HL-60 (cell line): ENCODE data around the gene MMP24.

Experiments
- GABPA ChIP-seq: IDR thresholded peaks from 2 replicates; pipeline ENCODE4 v1.6.1; 2012; ENCODE audit warnings: low read depth
- POLR2AphosphoS5 ChIP-seq: IDR thresholded peaks from 2 replicates; pipeline ENCODE4 v1.6.1; 2012; ENCODE audit warnings: low read depth
- TF ChIP-seq, protein P1 (sequence below): IDR thresholded peaks from 2 replicates; pipeline ENCODE4 v1.6.1; 2012; ENCODE audit warnings: low read depth; ENCODE audit not compliant: insufficient replicate concordance
- TF ChIP-seq, protein P2 (sequence below): IDR thresholded peaks from one replicate; pipeline ENCODE4 v1.5.1; 2011; ENCODE audit warnings: low read length, control low read depth, inconsistent platforms; ENCODE audit not compliant: insufficient read depth

DNA sequence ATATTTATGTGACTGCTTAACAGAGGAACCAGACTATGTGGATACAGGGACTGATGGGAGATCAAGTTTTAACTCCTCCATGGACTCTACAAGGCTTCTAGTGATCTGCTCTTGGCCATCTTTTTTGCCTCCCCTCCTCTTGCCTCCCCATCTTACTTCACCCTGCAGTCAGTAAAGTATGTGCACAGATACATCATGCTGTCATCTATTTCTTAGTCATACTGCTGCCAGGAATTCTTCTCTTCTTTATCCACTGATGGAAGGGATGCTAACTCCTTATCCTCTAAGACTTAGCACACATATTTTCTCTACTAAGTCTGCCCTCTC is 93.3 kb downstream of the MMP24 start:
- TF ChIP-seq, protein P1, sequence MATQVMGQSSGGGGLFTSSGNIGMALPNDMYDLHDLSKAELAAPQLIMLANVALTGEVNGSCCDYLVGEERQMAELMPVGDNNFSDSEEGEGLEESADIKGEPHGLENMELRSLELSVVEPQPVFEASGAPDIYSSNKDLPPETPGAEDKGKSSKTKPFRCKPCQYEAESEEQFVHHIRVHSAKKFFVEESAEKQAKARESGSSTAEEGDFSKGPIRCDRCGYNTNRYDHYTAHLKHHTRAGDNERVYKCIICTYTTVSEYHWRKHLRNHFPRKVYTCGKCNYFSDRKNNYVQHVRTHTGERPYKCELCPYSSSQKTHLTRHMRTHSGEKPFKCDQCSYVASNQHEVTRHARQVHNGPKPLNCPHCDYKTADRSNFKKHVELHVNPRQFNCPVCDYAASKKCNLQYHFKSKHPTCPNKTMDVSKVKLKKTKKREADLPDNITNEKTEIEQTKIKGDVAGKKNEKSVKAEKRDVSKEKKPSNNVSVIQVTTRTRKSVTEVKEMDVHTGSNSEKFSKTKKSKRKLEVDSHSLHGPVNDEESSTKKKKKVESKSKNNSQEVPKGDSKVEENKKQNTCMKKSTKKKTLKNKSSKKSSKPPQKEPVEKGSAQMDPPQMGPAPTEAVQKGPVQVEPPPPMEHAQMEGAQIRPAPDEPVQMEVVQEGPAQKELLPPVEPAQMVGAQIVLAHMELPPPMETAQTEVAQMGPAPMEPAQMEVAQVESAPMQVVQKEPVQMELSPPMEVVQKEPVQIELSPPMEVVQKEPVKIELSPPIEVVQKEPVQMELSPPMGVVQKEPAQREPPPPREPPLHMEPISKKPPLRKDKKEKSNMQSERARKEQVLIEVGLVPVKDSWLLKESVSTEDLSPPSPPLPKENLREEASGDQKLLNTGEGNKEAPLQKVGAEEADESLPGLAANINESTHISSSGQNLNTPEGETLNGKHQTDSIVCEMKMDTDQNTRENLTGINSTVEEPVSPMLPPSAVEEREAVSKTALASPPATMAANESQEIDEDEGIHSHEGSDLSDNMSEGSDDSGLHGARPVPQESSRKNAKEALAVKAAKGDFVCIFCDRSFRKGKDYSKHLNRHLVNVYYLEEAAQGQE = no peak
- TF ChIP-seq, protein P2, sequence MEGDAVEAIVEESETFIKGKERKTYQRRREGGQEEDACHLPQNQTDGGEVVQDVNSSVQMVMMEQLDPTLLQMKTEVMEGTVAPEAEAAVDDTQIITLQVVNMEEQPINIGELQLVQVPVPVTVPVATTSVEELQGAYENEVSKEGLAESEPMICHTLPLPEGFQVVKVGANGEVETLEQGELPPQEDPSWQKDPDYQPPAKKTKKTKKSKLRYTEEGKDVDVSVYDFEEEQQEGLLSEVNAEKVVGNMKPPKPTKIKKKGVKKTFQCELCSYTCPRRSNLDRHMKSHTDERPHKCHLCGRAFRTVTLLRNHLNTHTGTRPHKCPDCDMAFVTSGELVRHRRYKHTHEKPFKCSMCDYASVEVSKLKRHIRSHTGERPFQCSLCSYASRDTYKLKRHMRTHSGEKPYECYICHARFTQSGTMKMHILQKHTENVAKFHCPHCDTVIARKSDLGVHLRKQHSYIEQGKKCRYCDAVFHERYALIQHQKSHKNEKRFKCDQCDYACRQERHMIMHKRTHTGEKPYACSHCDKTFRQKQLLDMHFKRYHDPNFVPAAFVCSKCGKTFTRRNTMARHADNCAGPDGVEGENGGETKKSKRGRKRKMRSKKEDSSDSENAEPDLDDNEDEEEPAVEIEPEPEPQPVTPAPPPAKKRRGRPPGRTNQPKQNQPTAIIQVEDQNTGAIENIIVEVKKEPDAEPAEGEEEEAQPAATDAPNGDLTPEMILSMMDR = no peak
- TF ChIP-seq POLR2AphosphoS5 (no peak), GABPA (no peak)
